HFFc6 (cell line): ENCODE measurements around the gene KCNK4. TPM values are rescaled to one million over a fixed set of nuclear protein-coding genes. Genes with fewer than 3 reads are reported as not detected.

Experiments
- DNase-seq: peaks from one replicate; pipeline ENCODE4 v3.0.0-alpha.2; 2018
- H3K27ac Mint-ChIP-seq: 2 replicates; pipeline ENCODE4 v1.8.0; 2020; ENCODE audit warnings: mild to moderate bottlenecking, mixed read lengths
- H3K27me3 Mint-ChIP-seq: 2 replicates; pipeline ENCODE4 v1.8.0; 2021; ENCODE audit warnings: mild to moderate bottlenecking, moderate library complexity, mixed read lengths; ENCODE audit not compliant: insufficient read depth
- H3K36me3 Mint-ChIP-seq: 2 replicates; pipeline ENCODE4 v1.8.0; 2021; ENCODE audit warnings: low read depth, mixed read lengths
- H3K4me1 Mint-ChIP-seq: 2 replicates; pipeline ENCODE4 v1.8.0; 2020; ENCODE audit warnings: low read depth, mixed read lengths
- H3K4me3 Mint-ChIP-seq: 2 replicates; pipeline ENCODE4 v1.8.0; 2020; ENCODE audit warnings: mild to moderate bottlenecking, moderate library complexity, mixed read lengths
- H3K9me3 Mint-ChIP-seq: 2 replicates; pipeline ENCODE4 v1.8.0; 2020; ENCODE audit warnings: mild to moderate bottlenecking, mixed read lengths
- CTCF ChIP-seq: fragments of 200-600 bp; sonication (generic); IDR thresholded peaks from 2 replicates; pipeline ENCODE4 v1.5.0; 2021; ENCODE audit warnings: antibody characterized with exemption, mild to moderate bottlenecking
- total RNA-seq, 6 experiments: library from RNA; stranded (reverse); fragmentation: NEBNext Ultra II Directional; extraction: Animal tissue kit (Norgen Biotek cat#: 25700); gene quantifications; 2 replicates in 1 of 6; 3 replicates in 5 of 6; pipeline ENCODE4 v1.2.3, GENCODE V29; 2021

Gene KCNK4
- total RNA-seq, 6 experiments from 2014 or later, result 0.14 TPM; not detected in 5

GRCh38 chr11:64284962-64285884, 5.9 kb upstream of the KCNK4 start, which contains the start of gene GPR137:
GPR137 (plus strand) TSS chr11:64285848; CDS start chr11:64286525, 677 bp downstream.
- Mint-ChIP-seq H3K27ac (peak within 1 kb of the TSS; percentile 90), H3K4me3 (peak within 1 kb of the TSS; percentile 88), H3K27me3 (peaks cover 12% of the 10 kb centered on the region), H3K4me1 (peaks cover 23% of the 10 kb centered on the region), H3K36me3 (peaks cover 7% of the 10 kb centered on the region), H3K9me3 (no peaks in the 10 kb centered on the region)
- TF ChIP-seq CTCF, result no peak; the same call in 1 of the 2 replicates
- DNase-seq, result peak; percentile 48

GRCh38 chr11:64285885-64286800, 5.0 kb upstream of the KCNK4 start:
- no peak for DNase-seq
- peak overlapping the region; percentile 83 for H3K4me3 Mint-ChIP-seq
- no peaks in the 10 kb centered on the region for H3K9me3 Mint-ChIP-seq
- peaks cover 6% of the 10 kb centered on the region for H3K36me3 Mint-ChIP-seq
- H3K4me1 Mint-ChIP-seq, result peaks cover 21% of the 10 kb centered on the region
- peak overlapping the region; percentile 68 for H3K27ac Mint-ChIP-seq
- H3K27me3 Mint-ChIP-seq, result peaks cover 15% of the 10 kb centered on the region
- TF ChIP-seq CTCF, result peak; percentile 40; the same call in 1 of the 2 replicates

- Mint-ChIP-seq H3K9me3 (no peaks in the 10 kb centered on the region), H3K27ac (peak overlapping the region; percentile 68; the same call in 1 of the 2 replicates), H3K4me1 (peaks cover 16% of the 10 kb centered on the region), H3K27me3 (peaks cover 14% of the 10 kb centered on the region), H3K36me3 (no peaks in the 10 kb centered on the region; the same call in 1 of the 2 replicates), H3K4me3 (peak overlapping the region; percentile 83)
- DNase-seq, result no peak
- TF ChIP-seq CTCF, result no peak
Observed at GRCh38 chr11:64286801-64287159, 4.3 kb upstream of the KCNK4 start.

- no peaks in the 10 kb centered on the region for H3K36me3 Mint-ChIP-seq
- no peak overlapping the region for H3K4me3 Mint-ChIP-seq
- H3K4me1 Mint-ChIP-seq, result peaks cover 16% of the 10 kb centered on the region
- no peaks in the 10 kb centered on the region for H3K9me3 Mint-ChIP-seq
- no peak for DNase-seq
- H3K27me3 Mint-ChIP-seq, result peaks cover 15% of the 10 kb centered on the region
- TF ChIP-seq CTCF, result no peak
- no peak overlapping the region for H3K27ac Mint-ChIP-seq
Observed at GRCh38 chr11:64287676-64288352, 3.3 kb upstream of the KCNK4 start.

- TF ChIP-seq CTCF, result no peak
- Mint-ChIP-seq H3K27me3 (peaks cover 20% of the 10 kb centered on the region), H3K36me3 (no peaks in the 10 kb centered on the region), H3K4me1 (peaks cover 11% of the 10 kb centered on the region), H3K4me3 (no peak overlapping the region), H3K9me3 (no peaks in the 10 kb centered on the region), H3K27ac (no peak overlapping the region)
- DNase-seq, result no peak
Observed at GRCh38 chr11:64288353-64288750, 2.8 kb upstream of the KCNK4 start.
